K562 (cell line): ENCODE measurements around the gene PWWP2A. TPM values are rescaled to one million over a fixed set of nuclear protein-coding genes. Genes with fewer than 3 reads are reported as not detected.

Source experiments
- BRD4 ChIP-seq: fragments of 200-600 bp; sonication (generic); IDR thresholded peaks from 2 replicates; pipeline ENCODE4 v1.6.1; 2017; ENCODE audit warnings: inconsistent platforms
- BRF1 ChIP-seq: IDR thresholded peaks from 3 replicates; pipeline ENCODE4 v1.6.1; 2011; ENCODE audit warnings: borderline replicate concordance, mild to moderate bottlenecking; ENCODE audit not compliant: insufficient read length; ENCODE audit errors: extremely low read depth
- CBFA2T2 ChIP-seq: fragments of 450-650 bp; conservative IDR thresholded peaks from 2 replicates; pipeline ENCODE4 v1.6.1; 2017; ENCODE audit warnings: mild to moderate bottlenecking
- CCAR2 ChIP-seq: fragments of 200-400 bp; formaldehyde crosslinking; IDR thresholded peaks from 2 replicates; pipeline ENCODE4 v1.6.1; 2017; ENCODE audit warnings: mild to moderate bottlenecking, low read depth, low read length
- CEBPG ChIP-seq, 3 experiments: fragments of 200-800 bp in 1 of 3; sonication (Bioruptor generic) in 1 of 3; sonication (generic) in 1 of 3; formaldehyde crosslinking in 1 of 3; IDR thresholded peaks in 2 of 3; conservative IDR thresholded peaks in 1 of 3; 2 replicates each; pipeline versions ENCODE4 v1.6.1 to v1.8.0; 2016 to 2022; ENCODE audit warnings: missing compliant biosample characterization in 2 of 3, missing genetic modification characterization in 2 of 3, mild to moderate bottlenecking in 1 of 3, missing genetic modification reagents in 1 of 3
- COPS2 ChIP-seq: fragments of 450-650 bp; conservative IDR thresholded peaks from 2 replicates; pipeline ENCODE4 v1.6.1; 2016; ENCODE audit warnings: mild to moderate bottlenecking, moderate library complexity
- GTF2F1 ChIP-seq: IDR thresholded peaks from 2 replicates; pipeline ENCODE4 v1.6.1; 2011; ENCODE audit warnings: low read depth, low read length, improper control_type of control experiment
- KDM5B ChIP-seq: fragments of 200-600 bp; sonication (generic); IDR thresholded peaks from 2 replicates; pipeline ENCODE4 v1.6.1; 2012; ENCODE audit warnings: low read depth, mild to moderate bottlenecking, moderate library complexity, low read length, control low read depth, inconsistent platforms; ENCODE audit not compliant: insufficient replicate concordance
- NEUROD1 ChIP-seq: fragments of 150-350 bp; IDR thresholded peaks from 2 replicates; pipeline ENCODE4 v1.6.1; 2014; ENCODE audit warnings: borderline replicate concordance, low read length, low read depth; ENCODE audit not compliant: partially characterized antibody
- NFYB ChIP-seq: IDR thresholded peaks from 2 replicates; pipeline ENCODE4 v1.6.1; 2011; ENCODE audit warnings: mild to moderate bottlenecking, moderate library complexity; ENCODE audit not compliant: insufficient read length; ENCODE audit errors: extremely low read depth
- NRF1 ChIP-seq, 2 experiments: fragments of 450-650 bp; IDR thresholded peaks in 1 of 2; conservative IDR thresholded peaks in 1 of 2; 2 replicates each; pipeline ENCODE4 v1.6.1; 2014; ENCODE audit warnings: mild to moderate bottlenecking in 2 of 2
- PHB2 ChIP-seq: fragments of 450-650 bp; IDR thresholded peaks from 2 replicates; pipeline ENCODE4 v1.6.1; 2017; ENCODE audit warnings: low read depth
- POLR2AphosphoS5 ChIP-seq: IDR thresholded peaks from 2 replicates; pipeline ENCODE4 v1.6.1; 2011; ENCODE audit warnings: mild to moderate bottlenecking, low read depth, low read length, moderate library complexity; ENCODE audit not compliant: control insufficient read depth, insufficient read depth
- POLR2B ChIP-seq: fragments of 450-650 bp; IDR thresholded peaks from 2 replicates; pipeline ENCODE4 v1.6.1; 2018; ENCODE audit warnings: low read depth; ENCODE audit not compliant: partially characterized antibody
- RFX1 ChIP-seq: fragments of 450-650 bp; IDR thresholded peaks from 2 replicates; pipeline ENCODE4 v1.6.1; 2016; ENCODE audit warnings: mild to moderate bottlenecking, moderate library complexity
- SRSF7 ChIP-seq: fragments of 200-400 bp; formaldehyde crosslinking; optimal IDR thresholded peaks from 2 replicates; pipeline ENCODE3; 2017; ENCODE audit warnings: mild to moderate bottlenecking, low read depth, low read length
- TOE1 ChIP-seq, 2 experiments: fragments of 450-650 bp in 1 of 2; sonication (generic) in 1 of 2; formaldehyde crosslinking in 1 of 2; IDR thresholded peaks; 2 replicates each; pipeline versions ENCODE4 v1.7.1 to v1.8.0; 2016 to 2022; ENCODE audit warnings: borderline replicate concordance in 2 of 2, mild to moderate bottlenecking in 2 of 2, antibody characterized with exemption in 1 of 2, inconsistent platforms in 1 of 2, low read depth in 1 of 2, missing genetic modification reagents in 1 of 2, moderate library complexity in 1 of 2
- ZBED1 ChIP-seq: IDR thresholded peaks from 2 replicates; pipeline ENCODE4 v1.6.1; 2014
- ZNF140 ChIP-seq: fragments of 250-450 bp; sonication (Bioruptor Pico); IDR thresholded peaks from 2 replicates; pipeline ENCODE4 v1.8.0; 2021; ENCODE audit warnings: moderate library complexity, mild to moderate bottlenecking, inconsistent platforms
- ZNF197 ChIP-seq: fragments of 200-800 bp; sonication (Bioruptor generic); IDR thresholded peaks from 2 replicates; pipeline ENCODE4 v1.6.1; 2016; ENCODE audit warnings: low read depth, missing genetic modification characterization, missing compliant biosample characterization
- ZNF24 ChIP-seq: fragments of 450-650 bp; IDR thresholded peaks from 2 replicates; pipeline ENCODE4 v1.6.1; 2016
- ZNF584 ChIP-seq: fragments of 200-800 bp; sonication (Bioruptor generic); IDR thresholded peaks from 2 replicates; pipeline ENCODE4 v1.6.1; 2016; ENCODE audit warnings: low read depth, mild to moderate bottlenecking, missing genetic modification characterization, missing compliant biosample characterization
- ZNF699 ChIP-seq: fragments of 250-450 bp; sonication (Bioruptor Pico); IDR thresholded peaks from 2 replicates; pipeline ENCODE4 v1.8.0; 2021; ENCODE audit warnings: mild to moderate bottlenecking, moderate library complexity; ENCODE audit not compliant: insufficient replicate concordance
- polyA plus RNA-seq, 8 experiments: library from polyadenylated mRNA; depleted of rRNA in 4 of 8; stranded (reverse) in 5 of 8; unstranded in 3 of 8; fragments of >200 nt; fragmentation: Nextera tagmentation in 2 of 8; fragmentation: Illumina TruSeq in 1 of 8; extraction: Ambion mirVana in 2 of 8; extraction: Trizol in 1 of 8; gene quantifications; 2 replicates each; pipeline versions ENCODE4 v1.2.1 to v1.2.3, GENCODE V29; 2011 to 2014; ENCODE audit warnings: inconsistent platforms in 1 of 8, missing spikeins in 1 of 8
- total RNA-seq, 7 experiments: library from RNA; depleted of rRNA in 6 of 7; stranded (reverse); fragments of >200 nt in 6 of 7; fragmentation: Illumina TruSeq in 2 of 7; extraction: Trizol in 2 of 7; gene quantifications; 2 replicates each; pipeline versions ENCODE4 v1.2.1 to v1.2.3, GENCODE V29; 2011 to 2021; ENCODE audit warnings: low replicate concordance in 1 of 7
- TF ChIP-seq, protein P1 (sequence below): IDR thresholded peaks from 2 replicates; pipeline ENCODE4 v1.6.1; 2012; ENCODE audit warnings: low read depth, low read length, improper control_type of control experiment, borderline replicate concordance
- TF ChIP-seq, protein P2 (sequence below): fragments of 450-650 bp; conservative IDR thresholded peaks from 2 replicates; pipeline ENCODE4 v1.6.1; 2016; ENCODE audit warnings: missing genetic modification characterization, low read depth, mild to moderate bottlenecking, control low read depth, missing compliant biosample characterization

Gene PWWP2A
- total and polyA plus RNA-seq, 9 of the 15 experiments (the other 6 are each of a cell fraction or from before 2014, with no cell fraction given) = 2.7 to 26.3 (median 14.6) TPM

GRCh38 chr5:160119142-160119904 lies at the start of gene PWWP2A (continued):
- TF ChIP-seq CEBPG (CRISPR knock-in tag; IDR thresholded peaks at IDR 0.05) = no peak
- 0 out of 4 replicates have a peak, but pooled peaks have one; percentile 42 to 43 for TF ChIP-seq CEBPG (tag; conservative IDR thresholded peaks at IDR 0.05 in 1 of 2, IDR thresholded peaks at IDR 0.05 in 1 of 2)
- no peak for TF ChIP-seq COPS2
- TF ChIP-seq RFX1 = no peak; the same call in 1 of the 2 replicates
- no peak for TF ChIP-seq ZNF140 (CRISPR knock-in tag)
- no peak for TF ChIP-seq ZBED1
- TF ChIP-seq NEUROD1 = peak; percentile 97
- peak; percentile 82 for TF ChIP-seq NFYB
- TF ChIP-seq GTF2F1 = 0 out of 2 replicates have a peak, but pooled peaks have one; percentile 51
- no peak for TF ChIP-seq ZNF197 (CRISPR knock-in tag)
- TF ChIP-seq TOE1 (IDR thresholded peaks at IDR 0.05; ENCODE audit: borderline replicate concordance) = peak; percentile 53; the same call in 1 of the 2 replicates
- TF ChIP-seq TOE1 (CRISPR knock-in tag; IDR thresholded peaks at IDR 0.05; ENCODE audit: borderline replicate concordance, low read depth) = no peak
- TF ChIP-seq ZNF699 (CRISPR knock-in tag) = no peak
- peak; percentile 79 to 80 for TF ChIP-seq NRF1 (conservative IDR thresholded peaks at IDR 0.05 in 1 of 2, IDR thresholded peaks at IDR 0.05 in 1 of 2)
- no peak for TF ChIP-seq BRD4
- TF ChIP-seq PHB2 = no peak
- TF ChIP-seq CCAR2 = no peak
- no peak for TF ChIP-seq BRF1
- TF ChIP-seq, protein P1, sequence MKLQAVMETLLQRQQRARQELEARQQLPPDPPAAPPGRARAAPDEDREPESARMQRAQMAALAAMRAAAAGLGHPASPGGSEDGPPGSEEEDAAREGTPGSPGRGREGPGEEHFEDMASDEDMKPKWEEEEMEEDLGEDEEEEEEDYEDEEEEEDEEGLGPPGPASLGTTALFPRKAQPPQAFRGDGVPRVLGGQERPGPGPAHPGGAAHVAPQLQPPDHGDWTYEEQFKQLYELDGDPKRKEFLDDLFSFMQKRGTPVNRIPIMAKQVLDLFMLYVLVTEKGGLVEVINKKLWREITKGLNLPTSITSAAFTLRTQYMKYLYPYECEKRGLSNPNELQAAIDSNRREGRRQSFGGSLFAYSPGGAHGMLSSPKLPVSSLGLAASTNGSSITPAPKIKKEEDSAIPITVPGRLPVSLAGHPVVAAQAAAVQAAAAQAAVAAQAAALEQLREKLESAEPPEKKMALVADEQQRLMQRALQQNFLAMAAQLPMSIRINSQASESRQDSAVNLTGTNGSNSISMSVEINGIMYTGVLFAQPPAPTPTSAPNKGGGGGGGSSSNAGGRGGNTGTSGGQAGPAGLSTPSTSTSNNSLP = peak; percentile 94
- TF ChIP-seq KDM5B = peak; percentile 59
- TF ChIP-seq, protein P2, sequence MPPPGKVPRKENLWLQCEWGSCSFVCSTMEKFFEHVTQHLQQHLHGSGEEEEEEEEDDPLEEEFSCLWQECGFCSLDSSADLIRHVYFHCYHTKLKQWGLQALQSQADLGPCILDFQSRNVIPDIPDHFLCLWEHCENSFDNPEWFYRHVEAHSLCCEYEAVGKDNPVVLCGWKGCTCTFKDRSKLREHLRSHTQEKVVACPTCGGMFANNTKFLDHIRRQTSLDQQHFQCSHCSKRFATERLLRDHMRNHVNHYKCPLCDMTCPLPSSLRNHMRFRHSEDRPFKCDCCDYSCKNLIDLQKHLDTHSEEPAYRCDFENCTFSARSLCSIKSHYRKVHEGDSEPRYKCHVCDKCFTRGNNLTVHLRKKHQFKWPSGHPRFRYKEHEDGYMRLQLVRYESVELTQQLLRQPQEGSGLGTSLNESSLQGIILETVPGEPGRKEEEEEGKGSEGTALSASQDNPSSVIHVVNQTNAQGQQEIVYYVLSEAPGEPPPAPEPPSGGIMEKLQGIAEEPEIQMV = no peak
- peak; percentile 90 for TF ChIP-seq POLR2B
- peak; percentile 76 for TF ChIP-seq POLR2AphosphoS5
- no peak for TF ChIP-seq ZNF584 (CRISPR knock-in tag)
- no peak for TF ChIP-seq SRSF7
- no peak for TF ChIP-seq ZNF24
- TF ChIP-seq CBFA2T2 = no peak
